Fibroblast of lung (primary cell): ENCODE results near the gene HAGH. TPM values are rescaled to one million over a fixed set of nuclear protein-coding genes. Genes with fewer than 3 reads are reported as not detected.

Experiments
- DNase-seq, 2 donors: peaks; one replicate each; pipeline versions ENCODE4 v3.0.0 to v3.0.0-alpha.2; 2010; ENCODE audit warnings: low read depth in 2 of 2
- H2AFZ ChIP-seq: 2 replicates; pipeline ENCODE4 v1.5.1; 2012; ENCODE audit warnings: low read length, control low read depth, inconsistent platforms
- H3K27ac ChIP-seq: 2 replicates; pipeline ENCODE4 v1.5.1; 2011; ENCODE audit warnings: low read length, control low read depth; ENCODE audit not compliant: insufficient read depth
- H3K27me3 ChIP-seq: 2 replicates; pipeline ENCODE4 v1.5.1; 2011; ENCODE audit warnings: mild to moderate bottlenecking, low read length; ENCODE audit not compliant: control insufficient read depth, insufficient read depth
- H3K36me3 ChIP-seq: 2 replicates; pipeline ENCODE4 v1.5.1; 2011; ENCODE audit warnings: low read length; ENCODE audit not compliant: control insufficient read depth, insufficient read depth
- H3K4me1 ChIP-seq: 2 replicates; pipeline ENCODE4 v1.5.1; 2011; ENCODE audit warnings: low read length; ENCODE audit not compliant: control insufficient read depth, insufficient read depth; ENCODE audit errors: extremely low read depth
- H3K4me2 ChIP-seq: 2 replicates; pipeline ENCODE4 v1.5.1; 2011; ENCODE audit warnings: low read length, control low read depth; ENCODE audit not compliant: insufficient read depth; ENCODE audit errors: extremely low read depth
- H3K4me3 ChIP-seq, 4 experiments: fragments of 200-600 bp in 1 of 4; sonication (generic) in 1 of 4; replicated peaks in 1 of 4; 2 replicates each; pipeline ENCODE4 v1.5.1; 2011 to 2016; ENCODE audit warnings: low read length in 4 of 4, low read depth in 3 of 4, mild to moderate bottlenecking in 3 of 4, control low read depth in 2 of 4, inconsistent platforms in 1 of 4, mixed read lengths in 1 of 4; ENCODE audit not compliant: insufficient read depth in 1 of 4; ENCODE audit errors: control extremely low read depth in 1 of 4
- H3K79me2 ChIP-seq: 2 replicates; pipeline ENCODE4 v1.5.1; 2012; ENCODE audit warnings: mild to moderate bottlenecking, low read length, inconsistent platforms; ENCODE audit not compliant: control insufficient read depth, insufficient read depth
- H3K9ac ChIP-seq: 2 replicates; pipeline ENCODE4 v1.5.1; 2011; ENCODE audit warnings: mild to moderate bottlenecking, low read length, control low read depth; ENCODE audit not compliant: insufficient read depth
- H3K9me3 ChIP-seq: 2 replicates; pipeline ENCODE4 v1.5.1; 2012; ENCODE audit warnings: low read depth, low read length; ENCODE audit not compliant: control insufficient read depth, insufficient read depth
- H4K20me1 ChIP-seq: 2 replicates; pipeline ENCODE4 v1.5.1; 2011; ENCODE audit warnings: low read length; ENCODE audit not compliant: control insufficient read depth, insufficient read depth; ENCODE audit errors: extremely low read depth
- CTCF ChIP-seq, 2 donors: IDR thresholded peaks in 1 of 2; conservative IDR thresholded peaks in 1 of 2; 1 replicate in 1 of 2; 2 replicates in 1 of 2; pipeline ENCODE4 v1.5.1; 2011 to 2012; ENCODE audit warnings: low read length in 2 of 2, control low read depth in 1 of 2, inconsistent platforms in 1 of 2, low read depth in 1 of 2, mild to moderate bottlenecking in 1 of 2
- EZH2 ChIP-seq: IDR thresholded peaks from 2 replicates; pipeline ENCODE4 v1.5.1; 2012; ENCODE audit warnings: low read length, control low read depth, mild to moderate bottlenecking; ENCODE audit errors: missing control alignments
- polyA plus RNA-seq, 2 donors: library from polyadenylated mRNA; depleted of rRNA in 1 of 2; stranded (reverse) in 1 of 2; unstranded in 1 of 2; fragments of >200 nt; gene quantifications; 2 replicates each; pipeline ENCODE4 v1.2.1, GENCODE V29; 2011 to 2012; ENCODE audit warnings: missing spikeins in 1 of 2
- total RNA-seq: library from RNA; depleted of rRNA; stranded (reverse); fragments of >200 nt; gene quantifications from 2 replicates; pipeline ENCODE4 v1.2.1, GENCODE V29; 2014

Gene HAGH
- total and polyA plus RNA-seq, 2 donors (not counting 1 experiment from before 2014, with no cell fraction given), result 18.4 to 47.4 TPM

GRCh38 chr16:1782408-1783264 is 44.0 kb downstream of the HAGH start, which contains the start of the genes NUBP2 and SPSB3:
Gene NUBP2 (plus strand): TSS chr16:1782960. CDS start chr16:1783021, 61 bp downstream.
Gene SPSB3 (minus strand): TSS chr16:1782571. CDS start chr16:1781483, 1,088 bp downstream.
- H3K9ac ChIP-seq, result peak within 1 kb of the TSS; percentile 86
- H3K4me3 ChIP-seq, result peak within 1 kb of the TSS; percentile 89 to 96 (median 92)
- H4K20me1 ChIP-seq, result no peaks in the 10 kb centered on the region
- peak within 1 kb of the TSS; percentile 1 for H2AFZ ChIP-seq
- H3K4me1 ChIP-seq, result peaks cover 2% of the 10 kb centered on the region
- H3K79me2 ChIP-seq, result peaks cover 31% of the 10 kb centered on the region
- H3K9me3 ChIP-seq, result no peaks in the 10 kb centered on the region
- DNase-seq, result peak; percentile 100
- H3K27me3 ChIP-seq, result no peaks in the 10 kb centered on the region
- H3K4me2 ChIP-seq, result peak within 1 kb of the TSS; percentile 86
- peak within 1 kb of the TSS; percentile 62 for H3K27ac ChIP-seq
- TF ChIP-seq CTCF (conservative IDR thresholded peaks at IDR 0.05 in 1 of 2, IDR thresholded peaks at IDR 0.05 in 1 of 2; ENCODE audit: low read depth in 1 of 2, low read length in 2 of 2), result no peak
- no peak for TF ChIP-seq EZH2
- H3K36me3 ChIP-seq, result peaks cover 15% of the 10 kb centered on the region

- peaks cover 16% of the 10 kb centered on the region for H3K36me3 ChIP-seq
- no peaks in the 10 kb centered on the region for H3K27me3 ChIP-seq
- H3K79me2 ChIP-seq, result peaks cover 30% of the 10 kb centered on the region
- H3K9me3 ChIP-seq, result no peaks in the 10 kb centered on the region
- peak in 1 of 2 donors; percentile 20 for DNase-seq
- TF ChIP-seq EZH2, result no peak
- peak in 1 of 2 donors; percentile 5 for TF ChIP-seq CTCF (conservative IDR thresholded peaks at IDR 0.05 in 1 of 2, IDR thresholded peaks at IDR 0.05 in 1 of 2; ENCODE audit: low read depth in 1 of 2, low read length in 2 of 2)
- peak overlapping the region; percentile 47 for H3K27ac ChIP-seq
- no peak overlapping the region for H2AFZ ChIP-seq
- H3K9ac ChIP-seq, result peak overlapping the region; percentile 66
- H3K4me1 ChIP-seq, result peaks cover 2% of the 10 kb centered on the region
- peak overlapping the region; percentile 86 for H3K4me2 ChIP-seq
- peak overlapping the region; percentile 64 to 83 (median 76) for H3K4me3 ChIP-seq
- H4K20me1 ChIP-seq, result no peaks in the 10 kb centered on the region
Observed at GRCh38 chr16:1781758-1782407, 44.7 kb downstream of the HAGH start.

- Histone ChIP-seq H3K4me1 (peaks cover 2% of the 10 kb centered on the region), H3K9ac (no peak overlapping the region), H3K79me2 (peaks cover 25% of the 10 kb centered on the region), H2AFZ (no peak overlapping the region), H4K20me1 (no peaks in the 10 kb centered on the region), H3K9me3 (no peaks in the 10 kb centered on the region), H3K4me3 (peak overlapping the region; percentile 64 to 83 (median 76)), H3K27me3 (no peaks in the 10 kb centered on the region), H3K27ac (no peak overlapping the region), H3K4me2 (peak overlapping the region; percentile 86), H3K36me3 (peaks cover 17% of the 10 kb centered on the region)
- no peak for DNase-seq
- TF ChIP-seq EZH2, result no peak
- TF ChIP-seq CTCF (conservative IDR thresholded peaks at IDR 0.05 in 1 of 2, IDR thresholded peaks at IDR 0.05 in 1 of 2; ENCODE audit: low read depth in 1 of 2, low read length in 2 of 2), result no peak
Observed at GRCh38 chr16:1781254-1781653, 45.4 kb downstream of the HAGH start.
